Endothelial cell of umbilical vein (primary cell): ENCODE measurements around the gene TFCP2.

Experiments used
- CTCF ChIP-seq, 2 donors: IDR thresholded peaks; 1 replicate in 1 of 2; 2 replicates in 1 of 2; pipeline ENCODE4 v1.5.1; 2011; ENCODE audit warnings: low read length in 2 of 2, mild to moderate bottlenecking in 2 of 2, moderate library complexity in 2 of 2, control low read depth in 1 of 2, inconsistent platforms in 1 of 2, low read depth in 1 of 2; ENCODE audit not compliant: insufficient read depth in 1 of 2; ENCODE audit errors: extremely low read depth in 1 of 2
- EZH2 ChIP-seq: IDR thresholded peaks from 2 replicates; pipeline ENCODE4 v1.6.1; 2012; ENCODE audit warnings: borderline replicate concordance, low read depth, mild to moderate bottlenecking, moderate library complexity, low read length, inconsistent platforms; ENCODE audit not compliant: severe bottlenecking
- FOS ChIP-seq: IDR thresholded peaks from 2 replicates; pipeline ENCODE4 v1.6.1; 2011; ENCODE audit warnings: mild to moderate bottlenecking, low read length, moderate library complexity, borderline replicate concordance; ENCODE audit not compliant: insufficient read depth
- GATA2 ChIP-seq: IDR thresholded peaks from 2 replicates; pipeline ENCODE4 v1.7.0; 2011; ENCODE audit warnings: low read depth, mild to moderate bottlenecking, moderate library complexity, mixed read lengths, low read length; ENCODE audit not compliant: insufficient read length, insufficient read depth
- JUN ChIP-seq: IDR thresholded peaks from 2 replicates; pipeline ENCODE4 v1.6.1; 2011; ENCODE audit warnings: borderline replicate concordance, low read depth; ENCODE audit not compliant: insufficient read length, insufficient read depth
- MAX ChIP-seq: IDR thresholded peaks from 2 replicates; pipeline ENCODE4 v1.6.1; 2011; ENCODE audit not compliant: insufficient read depth, insufficient read length
- MYC ChIP-seq: IDR thresholded peaks from one replicate; pipeline ENCODE4 v1.6.1; 2011; ENCODE audit warnings: mild to moderate bottlenecking, low read depth, low read length
- POLR2A ChIP-seq: IDR thresholded peaks from 2 replicates; pipeline ENCODE4 v1.6.1; 2012; ENCODE audit warnings: low read depth, mild to moderate bottlenecking, control low read depth, low read length
- POLR2AphosphoS5 ChIP-seq: IDR thresholded peaks from 2 replicates; pipeline ENCODE4 v1.6.1; 2012; ENCODE audit warnings: low read depth, mild to moderate bottlenecking, control low read depth, low read length, moderate library complexity; ENCODE audit not compliant: insufficient read depth

GRCh38 chr12:51048661-51049251 lies 124.2 kb downstream of the TFCP2 start:
- TF ChIP-seq EZH2 (no peak), CTCF (IDR thresholded peaks at IDR 0.05; ENCODE audit: extremely low read depth in 1 of 2, insufficient read depth in 1 of 2, low read depth in 1 of 2, low read length in 2 of 2) (no peak), POLR2A (no peak), POLR2AphosphoS5 (no peak), MAX (no peak), MYC (no peak), FOS (no peak), JUN (no peak), GATA2 (no peak)
